Measurements from ENCODE around the gene PROSER2.

Gene PROSER2

GRCh38 chr10:11898033-11898371 is 74.8 kb downstream of the PROSER2 start:
- DNase-seq (ENCODE audit: low read depth, low spot score): no peak
- peak overlapping the region; percentile 88 for H3K27ac ChIP-seq

- H3K27ac ChIP-seq: peak overlapping the region; percentile 88
- peak; percentile 36 for DNase-seq (ENCODE audit: low read depth, low spot score)
Measured at GRCh38 chr10:11898372-11899066, 75.4 kb downstream of the PROSER2 start.

GRCh38 chr10:11899067-11899876 is 76.1 kb downstream of the PROSER2 start:
- no peak for DNase-seq (ENCODE audit: low read depth, low spot score)
- H3K27ac ChIP-seq: peak overlapping the region; percentile 88

GRCh38 chr10:11901036-11901301 is 77.8 kb downstream of the PROSER2 start:
- H3K27ac ChIP-seq: no peak overlapping the region
- no peak for DNase-seq (ENCODE audit: low read depth, low spot score)

- no peak for DNase-seq (ENCODE audit: low read depth, low spot score)
- no peak overlapping the region for H3K27ac ChIP-seq
Measured at GRCh38 chr10:11901454-11901832, 78.3 kb downstream of the PROSER2 start.

GRCh38 chr10:11901833-11902475 is 78.8 kb downstream of the PROSER2 start:
- DNase-seq (ENCODE audit: low read depth, low spot score): no peak
- no peak overlapping the region for H3K27ac ChIP-seq

- no peak for DNase-seq (ENCODE audit: low read depth, low spot score)
- no peak overlapping the region for H3K27ac ChIP-seq
Measured at GRCh38 chr10:11902646-11903045, 79.5 kb downstream of the PROSER2 start.

- DNase-seq (ENCODE audit: low read depth, low spot score): no peak
- no peak overlapping the region for H3K27ac ChIP-seq
Measured at GRCh38 chr10:11906714-11907113, 83.6 kb downstream of the PROSER2 start.

- no peak overlapping the region for H3K27ac ChIP-seq
- DNase-seq (ENCODE audit: low read depth, low spot score): no peak
Measured at GRCh38 chr10:11907914-11908313, 84.8 kb downstream of the PROSER2 start.

- H3K27ac ChIP-seq: no peak overlapping the region
Measured at GRCh38 chr10:11908536-11908935, 85.4 kb downstream of the PROSER2 start.

GRCh38 chr10:11908991-11909390 is 85.8 kb downstream of the PROSER2 start:
- no peak overlapping the region for H3K27ac ChIP-seq
- no peak for DNase-seq (ENCODE audit: low read depth, low spot score)

More at GRCh38 chr10:11908536-11908935, 85.4 kb downstream of the PROSER2 start:
- DNase-seq (ENCODE audit: low read depth, low spot score): no peak

- H3K27ac ChIP-seq: no peak overlapping the region
- no peak for DNase-seq (ENCODE audit: low read depth, low spot score)
Measured at GRCh38 chr10:11909618-11910017, 86.5 kb downstream of the PROSER2 start.

- H3K27ac ChIP-seq: no peak overlapping the region
- DNase-seq (ENCODE audit: low read depth, low spot score): no peak
Measured at GRCh38 chr10:11910102-11910501, 86.9 kb downstream of the PROSER2 start.

GRCh38 chr10:11913079-11913641 is 90.0 kb downstream of the PROSER2 start:
- no peak for DNase-seq (ENCODE audit: low read depth, low spot score)
- no peak overlapping the region for H3K27ac ChIP-seq

- no peak overlapping the region for H3K27ac ChIP-seq
- no peak for DNase-seq (ENCODE audit: low read depth, low spot score)
Measured at GRCh38 chr10:11918384-11918783, 95.2 kb downstream of the PROSER2 start.

GRCh38 chr10:11919271-11919670 is 96.1 kb downstream of the PROSER2 start:
- H3K27ac ChIP-seq: no peak overlapping the region
- no peak for DNase-seq (ENCODE audit: low read depth, low spot score)
